ENCODE data around the gene ARID1A.

- TF ChIP-seq CTCF (conservative IDR thresholded peaks at IDR 0.05; ENCODE audit: low read length) = no peak
- no peak for TF ChIP-seq EZH2phosphoT487 (IDR thresholded peaks at IDR 0.05; ENCODE audit: borderline replicate concordance, low read depth, low read length)
These were observed 38.8 kb downstream of the ARID1A start for GRCh38 chr1:26734501-26735058.

Data from OCI-LY7 (cell line).